Embryonic facial prominence (tissue), 1 donor: ENCODE results near the gene ANXA4.
"Not testable (repeated sequence)": the region's sequence is repeated elsewhere in the genome, so short reads cannot be mapped to it uniquely, and the experiment has no call there.

Experiments
- DNase-seq: peaks from one replicate; pipeline ENCODE4 v3.0.0-alpha.2; 2016; ENCODE audit errors: extremely low spot score

The ANXA4 gene

DNA sequence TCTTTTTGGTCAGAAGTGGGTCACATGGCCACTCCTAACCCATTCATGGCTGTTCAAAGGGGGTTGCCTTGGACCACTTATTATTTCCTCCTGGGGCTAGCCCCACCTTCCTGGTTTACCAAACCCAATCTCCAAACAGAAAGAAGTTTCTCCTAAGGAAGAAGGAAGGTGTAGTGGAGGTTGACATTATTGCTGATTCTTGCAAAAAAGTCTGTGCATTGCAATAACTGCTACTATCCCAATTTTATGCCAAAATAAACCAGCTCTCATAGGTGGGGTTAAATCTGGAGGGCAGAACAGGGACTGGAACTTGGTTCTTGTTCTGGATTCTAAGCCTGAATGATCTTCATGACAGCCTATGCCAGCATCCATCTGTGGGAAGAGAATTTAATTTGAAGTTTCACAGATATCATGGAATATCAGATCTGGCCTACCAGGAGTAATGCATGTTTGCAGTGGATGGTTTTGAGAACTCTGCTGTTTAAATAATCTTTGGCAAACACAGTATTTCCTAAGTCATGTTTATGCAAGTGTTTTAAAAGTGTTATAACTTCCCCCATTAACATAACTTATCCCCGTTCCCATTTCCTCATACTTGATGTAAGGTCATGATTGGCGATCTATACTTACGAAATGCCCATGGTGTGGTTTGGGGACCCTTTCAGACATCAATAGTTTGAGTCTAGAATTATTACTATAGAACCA, 11.9 kb downstream of the ANXA4 start:
- DNase-seq = no peak

DNA sequence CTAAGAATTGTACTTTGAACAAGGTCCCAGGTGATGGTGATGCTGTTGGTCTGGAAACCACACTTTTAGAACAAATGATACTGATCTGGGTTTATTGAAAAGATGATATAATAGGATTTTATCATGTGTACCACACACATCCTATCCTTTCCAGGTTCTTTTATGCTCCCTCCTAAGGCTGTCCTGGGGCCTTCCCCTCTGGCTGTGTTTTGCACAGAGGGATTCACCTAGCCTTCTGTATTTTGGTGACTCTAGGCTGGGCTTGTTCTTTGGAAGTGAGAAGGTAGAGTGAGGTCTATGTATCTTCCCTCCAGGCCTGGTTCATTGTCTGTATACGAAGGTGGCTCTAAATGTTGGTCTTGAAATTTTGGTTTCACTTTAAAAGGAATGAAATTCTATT, 12.7 kb downstream of the ANXA4 start:
- no peak for DNase-seq

DNA sequence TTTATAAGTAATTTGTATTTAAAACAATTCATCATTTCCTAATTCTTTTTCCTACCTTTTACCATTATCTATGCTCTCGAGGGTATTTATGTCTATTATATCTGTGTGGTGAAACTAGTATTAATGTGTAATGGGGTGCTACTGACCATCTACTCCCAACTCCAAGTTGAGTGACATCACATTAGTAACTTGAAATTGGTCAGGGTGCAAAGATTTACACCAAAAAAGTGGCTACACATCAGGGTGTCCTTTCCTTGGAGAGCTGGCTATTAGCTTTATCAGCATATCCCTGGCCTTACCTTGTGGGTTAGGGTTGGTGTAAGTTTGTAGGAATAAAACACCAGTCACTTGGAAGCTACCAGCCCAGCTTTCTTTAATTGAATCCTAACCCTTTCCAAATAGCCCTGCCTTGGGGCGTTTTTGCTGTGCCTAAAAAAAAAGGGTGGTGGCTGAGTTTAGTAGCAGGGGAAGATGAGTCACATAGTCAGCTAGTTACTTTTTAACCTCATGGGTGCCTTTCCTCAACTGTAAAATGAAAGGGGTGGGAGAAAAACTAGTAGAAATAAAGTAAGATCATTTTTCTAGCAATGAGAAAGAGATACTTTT, 14.0 kb downstream of the ANXA4 start:
- no peak for DNase-seq

DNA sequence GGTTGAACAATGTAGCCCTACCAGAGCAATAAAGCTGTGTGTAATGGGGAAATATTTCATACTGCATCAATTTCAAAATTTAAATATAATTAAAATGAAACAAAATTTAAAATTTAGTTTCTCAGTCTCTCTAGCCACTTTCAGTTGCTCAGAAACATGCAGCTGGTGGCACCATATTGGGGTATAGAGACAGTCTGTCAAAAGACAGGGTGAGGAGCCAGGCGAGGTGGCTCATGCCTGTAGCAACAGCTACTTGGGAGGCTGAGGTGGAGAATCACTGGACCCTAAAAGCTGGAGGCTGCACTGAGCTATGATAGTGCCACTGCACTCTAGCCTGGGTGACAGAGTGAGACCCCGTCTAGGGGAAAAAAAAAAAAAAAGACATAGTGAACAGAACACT, 20.1 kb downstream of the ANXA4 start:
- no peak for DNase-seq

DNA sequence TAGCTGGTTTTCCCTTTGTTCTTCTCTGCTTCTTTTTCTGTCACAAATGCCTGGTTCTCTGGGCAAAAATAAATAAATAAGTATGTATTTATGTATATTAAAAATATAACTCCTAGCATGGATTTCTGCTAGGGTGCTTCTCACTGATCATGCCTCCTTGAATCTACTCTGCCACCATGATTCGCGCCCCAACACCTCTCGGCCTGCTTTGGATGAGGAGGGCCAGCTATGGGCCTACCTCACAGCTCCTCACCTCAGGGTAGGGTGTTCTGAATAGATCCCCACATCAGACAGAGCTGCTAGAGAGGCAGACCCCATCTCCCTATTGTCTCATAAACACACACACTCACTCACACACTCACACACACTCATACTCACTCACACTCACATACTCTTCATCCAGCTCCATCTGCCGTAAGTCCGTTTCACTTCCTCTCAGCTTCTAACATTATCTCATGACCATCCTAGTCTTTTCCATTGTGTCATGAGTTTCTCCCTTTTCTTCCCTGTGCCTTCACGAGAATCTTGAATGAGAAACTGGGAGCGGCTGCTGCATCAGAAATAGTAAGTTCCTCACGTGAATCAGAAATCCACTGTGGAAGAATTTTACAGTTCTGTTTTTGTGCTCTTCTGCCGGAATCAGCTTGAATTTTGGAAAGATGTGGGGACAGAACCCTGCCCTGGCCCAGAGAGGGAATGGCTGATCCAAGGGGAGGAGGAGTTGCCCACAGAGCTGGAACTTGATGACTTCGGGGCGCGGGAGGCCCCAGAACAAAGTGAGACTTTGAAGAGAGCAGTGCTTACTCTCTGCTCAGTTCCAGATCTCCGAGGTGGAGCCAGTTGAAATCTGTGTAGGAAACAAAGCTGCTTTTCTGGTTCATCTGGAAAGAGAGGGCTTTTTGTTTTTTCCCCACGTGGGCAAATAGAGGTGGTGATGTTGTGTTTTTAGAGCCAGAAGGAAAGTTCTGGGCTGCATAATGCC, 20.9 kb downstream of the ANXA4 start:
- no peak for DNase-seq

DNA sequence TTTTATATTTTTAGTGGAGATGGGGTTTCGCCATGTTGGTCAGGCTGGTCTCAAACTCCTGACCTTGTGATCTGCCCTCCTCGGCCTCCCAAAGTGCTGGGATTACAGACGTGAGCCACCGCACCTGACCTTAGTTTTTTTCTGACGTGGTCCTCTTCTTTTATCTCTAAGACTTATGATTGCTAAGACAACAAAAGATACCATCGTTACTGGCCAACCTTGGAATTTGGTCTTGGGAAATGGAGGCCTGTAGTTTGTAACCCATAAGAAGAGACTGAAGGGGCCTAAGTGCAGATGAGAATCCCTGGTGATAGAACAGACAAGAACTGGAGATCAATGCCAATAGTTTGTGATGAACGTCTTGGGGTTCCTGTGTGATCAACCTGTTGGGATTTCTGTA, 21.9 kb downstream of the ANXA4 start:
- not testable (repeated sequence) for DNase-seq

DNA sequence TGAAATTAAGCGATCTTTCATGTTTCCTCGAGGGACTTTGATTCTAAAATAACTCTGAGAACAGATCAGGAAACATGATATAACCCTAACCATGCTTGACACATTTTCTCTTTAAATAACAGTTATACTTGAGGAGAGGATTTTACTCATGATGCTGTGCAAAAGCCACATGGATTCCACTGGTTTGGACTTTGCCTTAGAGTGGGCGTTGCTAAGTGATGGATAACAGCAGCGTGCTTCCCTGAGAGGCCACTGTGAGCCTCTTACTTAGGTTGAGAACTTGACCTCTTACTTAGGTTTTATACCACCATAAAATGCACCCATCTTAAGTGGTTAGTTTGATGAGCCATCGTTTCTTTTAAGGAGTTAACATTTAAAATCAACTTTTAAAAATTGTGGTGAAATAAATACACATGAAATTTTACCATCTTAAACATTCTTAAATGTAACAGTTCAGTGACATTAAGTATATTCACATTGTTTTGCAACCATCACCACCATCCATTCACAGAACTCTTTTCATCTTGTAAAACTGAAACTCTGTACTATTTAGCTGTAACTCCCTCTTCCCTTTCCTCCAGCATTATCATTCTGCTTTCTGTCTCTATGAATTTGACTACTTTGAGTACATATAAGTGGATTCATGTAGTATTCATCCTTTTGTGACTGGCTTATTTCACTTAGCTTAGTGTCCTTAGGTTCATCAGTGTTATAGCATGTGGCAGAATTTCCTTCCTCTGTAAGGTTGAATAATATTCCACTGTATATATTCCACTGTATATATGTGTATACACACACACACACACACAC, 22.6 kb downstream of the ANXA4 start:
- DNase-seq = no peak

DNA sequence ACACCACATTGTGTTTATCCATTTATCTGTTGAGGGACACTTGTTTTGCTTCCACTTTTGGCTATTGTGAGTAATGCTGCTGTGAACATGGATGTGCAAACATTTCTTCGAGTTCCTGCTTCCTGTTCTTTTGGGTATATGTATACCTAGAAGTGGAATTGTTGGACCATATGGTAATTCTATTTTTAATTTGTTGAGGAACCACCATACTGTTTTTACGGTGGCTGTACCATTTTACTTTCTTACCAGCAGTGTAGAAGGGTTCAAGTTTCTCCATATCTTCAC, 23.1 kb downstream of the ANXA4 start:
- DNase-seq = no peak

DNA sequence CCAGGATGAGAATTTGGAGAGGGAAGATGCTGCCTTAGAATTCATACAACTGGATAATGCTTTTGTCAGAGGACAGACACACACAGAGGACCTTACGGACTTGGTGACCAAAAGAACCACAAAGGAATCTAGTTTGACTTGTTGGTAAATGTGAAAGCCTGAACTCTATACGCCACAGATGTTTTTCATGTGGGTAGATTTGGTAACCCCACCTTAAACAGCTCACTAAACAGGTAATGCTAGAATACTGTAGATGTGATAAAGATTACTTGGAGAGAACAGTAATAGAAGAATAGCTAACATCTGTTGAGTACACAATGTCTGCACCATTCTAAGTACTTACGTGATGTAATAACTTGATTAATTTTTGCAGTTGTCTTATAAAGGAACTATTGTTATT, 24.1 kb downstream of the ANXA4 start:
- DNase-seq = no peak

DNA sequence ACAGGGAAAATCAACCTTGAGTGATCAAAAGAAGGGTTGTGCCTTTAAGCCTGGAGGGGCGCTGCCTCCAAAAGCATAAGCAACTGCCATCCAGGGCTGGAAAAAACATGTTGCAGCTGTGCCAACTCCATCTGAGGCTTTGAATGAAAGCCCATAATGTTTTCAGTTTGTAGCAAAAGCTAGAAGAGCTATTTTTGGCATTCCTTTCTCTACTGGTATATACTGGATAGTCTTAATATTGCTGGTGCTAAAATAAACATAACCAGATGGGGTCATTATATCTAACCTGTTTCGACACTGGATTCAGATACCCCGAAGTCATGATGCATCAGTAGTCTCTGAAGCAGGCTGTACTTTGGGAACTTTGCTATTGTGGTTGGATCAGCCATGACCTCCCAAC, 25.1 kb downstream of the ANXA4 start:
- DNase-seq = peak; percentile 57

DNA sequence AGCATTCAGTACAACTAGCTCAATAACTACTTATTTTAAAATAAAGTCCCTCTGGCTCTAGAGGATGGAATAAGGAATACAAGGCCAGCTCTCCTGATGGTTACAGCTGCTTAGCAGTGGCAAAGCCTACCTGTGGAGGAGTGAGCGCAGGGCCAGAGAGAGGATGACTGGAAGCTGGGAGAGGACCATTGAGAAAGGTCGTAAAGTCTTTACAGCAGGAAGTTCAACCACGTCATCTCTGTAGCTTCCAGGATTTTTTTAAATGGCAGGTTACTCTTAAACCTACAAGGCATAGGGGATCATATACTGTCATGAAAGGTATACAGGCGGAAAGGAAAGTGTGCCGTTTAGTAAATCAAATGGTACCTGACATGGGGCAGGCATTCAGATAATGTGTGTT, 26.3 kb downstream of the ANXA4 start:
- DNase-seq = no peak

DNA sequence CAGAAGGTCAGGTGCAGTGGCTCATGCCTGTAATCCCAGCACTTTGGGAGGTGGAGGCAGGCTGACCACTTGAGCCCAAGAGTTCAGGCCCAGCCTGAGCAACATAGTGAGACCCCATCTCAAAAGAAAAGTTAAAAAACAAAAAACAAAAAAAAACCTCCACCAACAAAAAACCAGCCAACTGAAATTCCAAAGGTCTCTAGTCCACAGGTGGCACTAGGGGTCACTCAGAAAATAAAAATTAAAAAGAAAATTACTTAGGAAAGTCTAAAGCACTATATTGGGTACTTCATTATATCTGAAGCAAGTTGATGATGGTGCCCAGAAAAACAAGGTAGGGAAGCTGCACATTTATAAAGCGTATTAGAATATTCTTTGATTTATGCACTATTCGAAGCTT, 26.9 kb downstream of the ANXA4 start:
- no peak for DNase-seq

DNA sequence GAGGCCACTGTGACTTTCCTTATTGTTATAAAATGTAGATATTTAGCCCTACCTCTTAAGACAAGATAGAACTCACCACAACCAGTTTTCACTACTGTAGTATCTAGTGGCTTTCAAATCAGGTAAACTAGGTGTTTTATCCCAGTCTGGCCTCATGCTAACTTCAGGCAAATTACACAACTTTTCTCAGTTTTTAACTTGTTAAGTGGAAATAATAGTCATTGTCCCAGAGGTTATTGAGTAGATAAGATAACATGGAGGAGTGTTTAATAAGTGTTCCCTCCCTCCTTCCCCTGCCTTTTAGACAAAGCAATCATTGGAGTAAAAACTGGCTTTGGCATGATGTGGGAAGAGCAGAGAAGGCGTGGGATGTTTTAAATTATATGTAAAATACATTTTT, 27.3 kb downstream of the ANXA4 start:
- DNase-seq = no peak

DNA sequence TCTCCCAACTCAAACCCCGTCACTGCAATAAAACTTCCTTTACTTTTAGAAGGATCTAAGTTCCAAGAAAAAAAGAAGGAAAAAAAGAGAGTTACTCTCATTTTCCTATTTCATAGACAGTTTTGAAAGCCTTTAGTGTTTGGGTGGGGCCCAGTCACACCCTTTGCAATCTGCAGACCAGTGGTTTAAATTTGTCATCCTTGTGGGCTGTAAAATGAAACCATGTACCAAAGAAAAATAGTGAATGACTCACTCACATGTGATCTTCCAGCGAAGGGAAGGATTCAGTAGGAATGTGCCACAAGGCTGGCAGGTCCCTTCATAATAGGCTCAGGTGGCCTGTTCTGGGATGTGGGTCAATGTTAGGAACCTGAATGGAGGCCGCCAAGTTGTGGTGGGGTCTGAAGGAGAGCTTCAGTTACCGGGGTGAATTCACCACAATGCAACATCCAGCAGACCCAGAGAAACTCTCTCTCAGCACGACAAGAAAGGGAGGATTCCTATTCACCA, 28.3 kb downstream of the ANXA4 start:
- DNase-seq = no peak

DNA sequence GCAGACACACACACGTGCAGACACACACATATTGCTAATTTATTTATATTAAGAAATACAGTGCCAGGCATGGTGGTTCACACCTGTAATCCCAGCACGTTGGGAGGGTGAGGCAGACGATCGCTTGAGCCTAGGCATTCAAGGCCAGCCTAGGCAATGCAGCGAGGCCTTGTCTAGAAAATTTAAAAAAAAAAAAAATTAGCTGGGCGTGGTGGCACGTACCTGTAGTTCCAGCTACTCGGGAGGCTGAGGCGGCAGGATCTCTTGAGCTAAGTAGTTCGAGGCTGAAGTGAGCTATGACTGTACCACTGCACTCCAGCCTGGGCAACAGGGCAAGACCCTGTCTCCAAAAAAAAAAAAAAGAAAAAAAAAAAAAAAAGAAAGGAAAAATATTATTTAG, 28.8 kb downstream of the ANXA4 start:
- DNase-seq = no peak

DNA sequence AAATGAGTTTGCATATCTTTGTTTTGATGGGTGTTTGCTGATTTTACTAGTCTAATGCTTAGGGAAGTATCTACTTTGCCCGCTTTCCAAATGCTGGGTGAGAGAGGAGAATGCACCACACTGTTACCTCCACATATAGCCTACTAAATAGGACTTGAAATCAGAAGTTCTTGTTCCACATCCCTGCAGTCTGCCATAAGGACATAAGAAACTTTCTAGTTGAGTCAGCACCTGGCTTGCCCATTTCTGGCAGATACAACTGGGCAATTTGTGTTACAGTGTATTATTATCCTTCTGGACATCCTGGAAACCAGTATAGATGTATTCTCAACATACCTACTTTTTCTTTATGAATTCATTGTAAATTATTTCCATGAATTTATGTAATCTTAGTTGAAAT, 29.5 kb downstream of the ANXA4 start:
- no peak for DNase-seq

DNA sequence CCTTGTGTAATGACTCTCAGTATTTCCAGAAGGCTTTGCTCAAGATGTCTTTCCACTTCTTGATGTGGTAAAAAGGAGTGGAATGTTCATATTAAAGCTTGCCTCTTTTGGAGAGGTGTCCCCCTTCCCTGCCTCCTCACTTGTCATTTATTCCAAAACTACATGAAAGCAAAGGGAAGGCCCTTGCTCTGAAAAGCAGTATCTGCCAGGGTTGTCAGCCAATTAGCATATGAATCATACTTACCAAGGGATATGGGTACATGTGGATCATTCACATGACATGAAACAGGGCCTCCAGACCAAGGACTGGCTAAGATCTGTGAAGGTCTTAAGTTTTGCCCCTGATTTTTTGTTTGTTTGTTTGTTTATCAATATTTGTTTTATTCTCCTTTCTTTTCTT, 31.3 kb downstream of the ANXA4 start:
- no peak for DNase-seq

DNA sequence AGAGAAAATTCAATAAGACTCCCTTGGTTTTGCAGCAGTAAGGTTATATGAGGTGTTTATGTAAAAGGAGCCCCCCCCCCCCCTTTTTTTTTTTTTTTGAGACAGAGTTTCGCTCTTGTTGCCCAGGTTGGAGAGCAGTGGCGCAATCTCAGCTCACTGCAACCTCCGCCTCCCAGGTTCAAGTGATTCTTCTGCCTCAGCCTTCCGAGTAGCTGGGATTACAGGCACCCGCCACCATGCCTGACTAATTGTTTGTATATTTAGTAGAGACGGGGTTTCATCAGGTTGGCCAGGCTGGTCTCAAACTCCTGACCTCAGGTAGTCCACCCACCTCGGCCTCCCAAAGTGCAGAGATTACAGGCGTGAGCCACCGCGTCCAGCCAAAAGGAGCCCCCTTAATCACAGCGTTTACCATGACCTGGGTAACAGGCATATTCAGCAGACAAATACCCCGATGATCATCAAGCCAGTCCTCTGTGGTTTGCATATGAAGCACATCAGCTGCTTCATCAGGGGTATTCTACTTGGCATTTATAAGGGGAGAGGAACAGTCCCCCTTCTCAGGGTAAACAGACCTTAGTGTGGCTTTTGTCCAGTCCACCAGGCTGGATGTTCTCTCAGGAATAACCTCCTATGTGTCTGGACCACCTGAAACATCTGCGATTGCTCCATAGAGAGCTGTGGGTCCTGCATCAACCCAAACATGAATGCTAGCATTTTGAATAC, 32.5 kb downstream of the ANXA4 start:
- DNase-seq = not testable (repeated sequence)

DNA sequence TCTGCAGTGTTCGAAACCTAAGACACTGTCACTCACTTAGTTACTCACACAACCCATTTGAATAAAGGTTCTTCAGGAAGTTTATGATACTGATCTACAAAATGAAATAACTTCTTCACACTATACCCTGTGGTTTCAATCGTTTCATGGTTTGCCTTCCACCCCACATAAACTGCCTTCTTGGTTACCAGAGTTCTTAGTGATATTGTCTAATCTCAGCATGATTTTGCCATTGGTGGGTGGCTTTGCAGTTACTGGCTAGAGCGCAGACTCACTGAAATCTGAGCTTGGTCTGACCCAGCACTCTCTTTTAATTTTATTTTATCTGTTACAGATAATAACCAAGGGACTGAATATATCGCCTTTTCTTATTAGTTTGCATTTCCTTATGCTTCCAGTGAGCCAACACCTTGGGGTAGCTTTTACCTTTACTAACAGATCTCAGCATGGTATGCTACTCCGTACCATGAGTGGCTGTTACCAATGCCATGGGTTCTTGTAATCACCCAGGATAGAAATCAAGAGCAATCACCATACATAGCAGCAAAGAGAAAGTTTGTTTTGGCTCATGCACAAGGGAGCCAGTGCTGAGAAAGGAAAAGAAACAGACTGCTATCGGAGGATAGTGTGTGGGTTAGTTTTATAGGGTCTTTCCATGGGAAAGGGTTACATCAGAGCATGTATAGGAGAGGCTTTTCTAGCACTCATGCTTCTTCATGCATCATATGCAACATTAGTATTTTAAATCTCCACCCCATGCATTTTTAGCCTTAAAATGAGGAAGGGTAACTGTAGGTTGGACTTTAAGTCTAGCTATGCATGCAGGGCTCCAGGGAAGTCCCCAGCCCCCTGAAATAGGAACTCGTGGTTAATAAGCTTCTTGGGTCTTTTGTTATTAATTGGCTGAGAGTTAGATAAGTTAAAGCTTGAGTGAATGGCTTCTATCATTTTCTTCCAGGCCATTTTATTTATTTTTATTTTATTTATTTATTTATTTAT, 33.3 kb downstream of the ANXA4 start:
- no peak for DNase-seq
